GM12878 (cell line): Measurements from ENCODE around the gene RNF103.

Source experiments
- CEBPB ChIP-seq, 2 experiments: fragments of 150-350 bp in 1 of 2; IDR thresholded peaks; 2 replicates each; pipeline ENCODE4 v1.6.1; 2012 to 2014; ENCODE audit warnings: low read depth in 2 of 2, low read length in 2 of 2, borderline replicate concordance in 1 of 2, inconsistent platforms in 1 of 2
- HDAC6 ChIP-seq: fragments of 200-600 bp; sonication (generic); IDR thresholded peaks from one replicate; pipeline ENCODE4 v1.8.0; 2017; ENCODE audit warnings: antibody characterized with exemption; ENCODE audit not compliant: unreplicated experiment
- IRF3 ChIP-seq: fragments of 450-650 bp; IDR thresholded peaks from 2 replicates; pipeline ENCODE4 v1.6.1; 2014; ENCODE audit warnings: mild to moderate bottlenecking
- JUNB ChIP-seq: IDR thresholded peaks from 2 replicates; pipeline ENCODE4 v1.6.1; 2016; ENCODE audit warnings: antibody characterized with exemption, mild to moderate bottlenecking
- MYC ChIP-seq: IDR thresholded peaks from 2 replicates; pipeline ENCODE4 v1.6.1; 2011; ENCODE audit warnings: mild to moderate bottlenecking, low read length, moderate library complexity, inconsistent platforms; ENCODE audit not compliant: insufficient read depth, insufficient replicate concordance, insufficient read length, severe bottlenecking
- POLR2A ChIP-seq: IDR thresholded peaks from 2 replicates; pipeline ENCODE4 v1.6.1; 2011; ENCODE audit warnings: low read depth, mild to moderate bottlenecking, low read length
- PRDM15 ChIP-seq: fragments of 450-650 bp; formaldehyde crosslinking; IDR thresholded peaks from 2 replicates; pipeline ENCODE4 v1.4.0; 2020; ENCODE audit warnings: mild to moderate bottlenecking, moderate library complexity
- TF ChIP-seq, protein P1 (sequence below), 3 experiments: IDR thresholded peaks in 2 of 3; conservative IDR thresholded peaks in 1 of 3; 2 replicates each; pipeline ENCODE4 v1.5.1; 2011; ENCODE audit warnings: low read depth in 3 of 3, low read length in 3 of 3, mild to moderate bottlenecking in 3 of 3, control low read depth in 2 of 3, moderate library complexity in 2 of 3, inconsistent platforms in 1 of 3, mixed read lengths in 1 of 3; ENCODE audit not compliant: control insufficient read depth in 2 of 3, insufficient read depth in 1 of 3; ENCODE audit errors: extremely low read depth in 1 of 3

DNA sequence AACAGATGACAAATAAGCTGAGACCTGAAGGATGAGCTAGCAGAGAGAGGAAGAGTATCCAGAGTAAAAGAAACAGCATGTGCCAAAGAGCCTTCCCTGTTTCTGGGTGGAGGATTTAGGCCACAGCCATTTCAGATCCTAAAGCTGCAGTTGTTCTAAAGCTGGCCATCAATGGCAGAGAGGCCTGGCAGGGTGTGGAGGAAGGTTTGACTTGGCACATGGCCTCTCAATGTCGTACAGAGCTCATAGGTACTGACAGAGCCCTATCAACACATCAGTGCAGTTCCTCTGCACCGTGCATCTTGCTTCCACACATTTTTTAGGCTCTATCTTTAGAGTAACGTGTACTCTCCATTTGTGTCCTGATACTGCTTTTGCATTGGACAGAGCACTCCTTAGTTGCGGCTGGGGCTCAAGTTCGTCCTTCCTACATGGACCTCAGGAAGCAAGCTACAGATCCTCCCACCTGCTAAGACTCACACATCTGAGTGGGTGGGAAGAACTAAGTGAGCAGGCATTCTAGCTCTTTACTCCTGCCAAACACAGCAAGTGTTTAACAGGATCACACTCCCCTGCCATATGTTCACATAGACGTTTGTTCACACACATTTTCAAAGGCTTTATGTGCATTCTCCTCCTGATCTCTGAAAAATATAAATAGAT lies 57.4 kb downstream of the RNF103 start:
- TF ChIP-seq MYC: no peak
- TF ChIP-seq POLR2A: no peak
- no peak for TF ChIP-seq CEBPB (IDR thresholded peaks at IDR 0.05; ENCODE audit: borderline replicate concordance in 1 of 2, low read depth in 2 of 2, low read length in 2 of 2)
- TF ChIP-seq JUNB: no peak
- TF ChIP-seq, protein P1, sequence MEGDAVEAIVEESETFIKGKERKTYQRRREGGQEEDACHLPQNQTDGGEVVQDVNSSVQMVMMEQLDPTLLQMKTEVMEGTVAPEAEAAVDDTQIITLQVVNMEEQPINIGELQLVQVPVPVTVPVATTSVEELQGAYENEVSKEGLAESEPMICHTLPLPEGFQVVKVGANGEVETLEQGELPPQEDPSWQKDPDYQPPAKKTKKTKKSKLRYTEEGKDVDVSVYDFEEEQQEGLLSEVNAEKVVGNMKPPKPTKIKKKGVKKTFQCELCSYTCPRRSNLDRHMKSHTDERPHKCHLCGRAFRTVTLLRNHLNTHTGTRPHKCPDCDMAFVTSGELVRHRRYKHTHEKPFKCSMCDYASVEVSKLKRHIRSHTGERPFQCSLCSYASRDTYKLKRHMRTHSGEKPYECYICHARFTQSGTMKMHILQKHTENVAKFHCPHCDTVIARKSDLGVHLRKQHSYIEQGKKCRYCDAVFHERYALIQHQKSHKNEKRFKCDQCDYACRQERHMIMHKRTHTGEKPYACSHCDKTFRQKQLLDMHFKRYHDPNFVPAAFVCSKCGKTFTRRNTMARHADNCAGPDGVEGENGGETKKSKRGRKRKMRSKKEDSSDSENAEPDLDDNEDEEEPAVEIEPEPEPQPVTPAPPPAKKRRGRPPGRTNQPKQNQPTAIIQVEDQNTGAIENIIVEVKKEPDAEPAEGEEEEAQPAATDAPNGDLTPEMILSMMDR (IDR thresholded peaks at IDR 0.05 in 2 of 3, conservative IDR thresholded peaks at IDR 0.05 in 1 of 3; ENCODE audit: control insufficient read depth in 2 of 3, extremely low read depth in 1 of 3, insufficient read depth in 1 of 3, low read depth in 3 of 3, low read length in 3 of 3): no peak
- no peak for TF ChIP-seq PRDM15 (CRISPR knock-in tag)
- TF ChIP-seq HDAC6: no peak
- TF ChIP-seq IRF3: no peak
